IPS DF 4.7 (cell line): ENCODE data around the gene DCP1B.

ENCODE experiments used
- DNase-seq: peaks from one replicate; pipeline ENCODE4 v3.0.0-alpha.2; 2013; ENCODE audit warnings: low spot score; ENCODE audit errors: extremely low read depth

Gene DCP1B

GRCh38 chr12:1906579-1906978 lies 97.7 kb downstream of the DCP1B start:
- DNase-seq: no peak

GRCh38 chr12:1904875-1905274 lies 99.4 kb downstream of the DCP1B start:
- no peak for DNase-seq

- DNase-seq: no peak
Measured at GRCh38 chr12:1896964-1897363, 107.3 kb downstream of the DCP1B start.
